DMS53 (cell line): ENCODE measurements around the gene ATAD5.
A peak's percentile ranks its signal among the peaks of the same experiment; 100 is the strongest.
"Not testable (repeated sequence)": the region's sequence is repeated elsewhere in the genome, so short reads cannot be mapped to it uniquely, and the experiment has no call there.

Experiments used
- DNase-seq: peaks from one replicate; lab custom pipeline; 2025; lab: John Stamatoyannopoulos, UW

ATAD5 gene

GRCh38 chr17:30915833-30916611, 84.3 kb downstream of the ATAD5 start:
- DNase-seq: peak; percentile 61

GRCh38 chr17:30917050-30917449, 85.3 kb downstream of the ATAD5 start:
- no peak for DNase-seq

- peak; percentile 6 for DNase-seq
These were observed 88.5 kb downstream of the ATAD5 start for GRCh38 chr17:30920282-30920681.

- DNase-seq: peak; percentile 66
These were observed 89.1 kb downstream of the ATAD5 start for GRCh38 chr17:30920683-30921543.

GRCh38 chr17:30921544-30922196, 89.9 kb downstream of the ATAD5 start, which contains the start of gene ADAP2:
Gene ADAP2, plus strand, starts transcription at chr17:30921945. Its CDS starts 70 bp downstream, at chr17:30922015.
- DNase-seq: peak; percentile 65

GRCh38 chr17:30922235-30923030, 90.7 kb downstream of the ATAD5 start:
- peak; percentile 43 for DNase-seq

GRCh38 chr17:30924341-30924740, 92.6 kb downstream of the ATAD5 start:
- DNase-seq: no peak

- DNase-seq: no peak
These were observed 94.8 kb downstream of the ATAD5 start for GRCh38 chr17:30926516-30926915.

- peak; percentile 46 for DNase-seq
These were observed 96.0 kb downstream of the ATAD5 start for GRCh38 chr17:30927756-30928155.

GRCh38 chr17:30928584-30928983, 96.8 kb downstream of the ATAD5 start:
- DNase-seq: no peak

- no peak for DNase-seq
These were observed 97.4 kb downstream of the ATAD5 start for GRCh38 chr17:30929081-30929633.

- DNase-seq: not testable (repeated sequence)
These were observed 98.1 kb downstream of the ATAD5 start for GRCh38 chr17:30929861-30930260.

- no peak for DNase-seq
These were observed 98.7 kb downstream of the ATAD5 start for GRCh38 chr17:30930495-30930894.

GRCh38 chr17:30931582-30931981, 99.8 kb downstream of the ATAD5 start:
- not testable (repeated sequence) for DNase-seq

- DNase-seq: no peak
These were observed 102.2 kb downstream of the ATAD5 start for GRCh38 chr17:30933966-30934365.

GRCh38 chr17:30939051-30939689, 107.4 kb downstream of the ATAD5 start:
- DNase-seq: no peak

GRCh38 chr17:30942308-30943079, 110.7 kb downstream of the ATAD5 start:
- DNase-seq: no peak
